NAMALWA (cell line): ENCODE results near the gene USP32.
"Not testable (repeated sequence)": the region's sequence is repeated elsewhere in the genome, so short reads cannot be mapped to it uniquely, and the experiment has no call there.

Source experiments
- DNase-seq: peaks from one replicate; pipeline ENCODE4 v3.0.0-alpha.2; 2015; ENCODE audit warnings: low spot score

USP32 gene

GRCh38 chr17:60231234-60231633 lies 160.7 kb downstream of the USP32 start:
- DNase-seq, result peak; percentile 49

- DNase-seq, result no peak
Measured at GRCh38 chr17:60230358-60230757, 161.6 kb downstream of the USP32 start.

GRCh38 chr17:60229188-60229802 lies 162.6 kb downstream of the USP32 start:
- peak; percentile 35 for DNase-seq

- not testable (repeated sequence) for DNase-seq
Measured at GRCh38 chr17:60227276-60227675, 164.7 kb downstream of the USP32 start.

GRCh38 chr17:60224064-60224463 lies 167.9 kb downstream of the USP32 start:
- no peak for DNase-seq

- no peak for DNase-seq
Measured at GRCh38 chr17:60223456-60223855, 168.5 kb downstream of the USP32 start.

- not testable (repeated sequence) for DNase-seq
Measured at GRCh38 chr17:60218774-60219173, 173.2 kb downstream of the USP32 start.

- DNase-seq, result not testable (repeated sequence)
Measured at GRCh38 chr17:60215895-60216294, 176.0 kb downstream of the USP32 start.

GRCh38 chr17:60211282-60211681 lies 180.7 kb downstream of the USP32 start:
- DNase-seq, result not testable (repeated sequence)

GRCh38 chr17:60208302-60208701 lies 183.6 kb downstream of the USP32 start:
- not testable (repeated sequence) for DNase-seq

- not testable (repeated sequence) for DNase-seq
Measured at GRCh38 chr17:60205782-60206181, 186.2 kb downstream of the USP32 start.

GRCh38 chr17:60198630-60199029 lies 193.3 kb downstream of the USP32 start:
- not testable (repeated sequence) for DNase-seq

GRCh38 chr17:60194141-60194540 lies 197.8 kb downstream of the USP32 start:
- DNase-seq, result not testable (repeated sequence)

- DNase-seq, result no peak
Measured at GRCh38 chr17:60193482-60193881, 198.5 kb downstream of the USP32 start.

- DNase-seq, result not testable (repeated sequence)
Measured at GRCh38 chr17:60193032-60193431, 198.9 kb downstream of the USP32 start.

GRCh38 chr17:60190032-60190431 lies 201.9 kb downstream of the USP32 start:
- not testable (repeated sequence) for DNase-seq

- DNase-seq, result no peak
Measured at GRCh38 chr17:60188759-60189158, 203.2 kb downstream of the USP32 start.

GRCh38 chr17:60186846-60187745 lies 204.8 kb downstream of the USP32 start:
- DNase-seq, result not testable (repeated sequence)

- DNase-seq, result not testable (repeated sequence)
Measured at GRCh38 chr17:60186372-60186771, 205.6 kb downstream of the USP32 start.

GRCh38 chr17:60180380-60180779 lies 211.6 kb downstream of the USP32 start:
- not testable (repeated sequence) for DNase-seq

GRCh38 chr17:60178180-60178579 lies 213.8 kb downstream of the USP32 start:
- not testable (repeated sequence) for DNase-seq

- DNase-seq, result not testable (repeated sequence)
Measured at GRCh38 chr17:60176763-60177162, 215.2 kb downstream of the USP32 start.

- peak; percentile 24 for DNase-seq
Measured at GRCh38 chr17:60174767-60175166, 217.2 kb downstream of the USP32 start.
